AG09319 (cell line): ENCODE measurements around the gene MRPS27.
A peak's percentile ranks its signal among the peaks of the same experiment; 100 is the strongest.
"Not testable (repeated sequence)": the region's sequence is repeated elsewhere in the genome, so short reads cannot be mapped to it uniquely, and the experiment has no call there.

ENCODE experiments used
- DNase-seq: peaks from one replicate; pipeline ENCODE4 v3.0.0-alpha.2; 2010; ENCODE audit warnings: low read depth; ENCODE audit errors: extremely low read depth
- TF ChIP-seq, protein P1 (sequence below): IDR thresholded peaks from 2 replicates; pipeline ENCODE4 v1.5.1; 2011; ENCODE audit warnings: low read depth, mild to moderate bottlenecking, inconsistent platforms, low read length, moderate library complexity

Gene MRPS27

DNA sequence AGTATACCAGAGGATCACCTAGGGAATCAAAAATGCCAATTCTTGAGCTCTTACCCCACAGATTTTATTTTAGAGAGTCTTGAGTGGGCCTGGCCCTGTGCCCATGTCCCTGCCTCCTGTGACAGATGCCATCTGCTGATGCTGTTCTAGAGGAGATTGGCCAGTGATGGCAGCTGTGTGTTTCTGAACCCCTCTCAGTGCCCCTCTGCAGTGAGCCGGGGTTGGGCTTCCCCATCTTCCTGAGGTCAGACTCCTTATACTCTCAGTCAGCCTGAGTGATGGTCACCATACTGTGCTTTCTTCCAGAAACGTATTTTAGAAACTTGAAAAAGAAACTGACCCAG is 6.2 kb upstream of the MRPS27 start:
- TF ChIP-seq, protein P1, sequence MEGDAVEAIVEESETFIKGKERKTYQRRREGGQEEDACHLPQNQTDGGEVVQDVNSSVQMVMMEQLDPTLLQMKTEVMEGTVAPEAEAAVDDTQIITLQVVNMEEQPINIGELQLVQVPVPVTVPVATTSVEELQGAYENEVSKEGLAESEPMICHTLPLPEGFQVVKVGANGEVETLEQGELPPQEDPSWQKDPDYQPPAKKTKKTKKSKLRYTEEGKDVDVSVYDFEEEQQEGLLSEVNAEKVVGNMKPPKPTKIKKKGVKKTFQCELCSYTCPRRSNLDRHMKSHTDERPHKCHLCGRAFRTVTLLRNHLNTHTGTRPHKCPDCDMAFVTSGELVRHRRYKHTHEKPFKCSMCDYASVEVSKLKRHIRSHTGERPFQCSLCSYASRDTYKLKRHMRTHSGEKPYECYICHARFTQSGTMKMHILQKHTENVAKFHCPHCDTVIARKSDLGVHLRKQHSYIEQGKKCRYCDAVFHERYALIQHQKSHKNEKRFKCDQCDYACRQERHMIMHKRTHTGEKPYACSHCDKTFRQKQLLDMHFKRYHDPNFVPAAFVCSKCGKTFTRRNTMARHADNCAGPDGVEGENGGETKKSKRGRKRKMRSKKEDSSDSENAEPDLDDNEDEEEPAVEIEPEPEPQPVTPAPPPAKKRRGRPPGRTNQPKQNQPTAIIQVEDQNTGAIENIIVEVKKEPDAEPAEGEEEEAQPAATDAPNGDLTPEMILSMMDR, result no peak
- DNase-seq, result no peak

DNA sequence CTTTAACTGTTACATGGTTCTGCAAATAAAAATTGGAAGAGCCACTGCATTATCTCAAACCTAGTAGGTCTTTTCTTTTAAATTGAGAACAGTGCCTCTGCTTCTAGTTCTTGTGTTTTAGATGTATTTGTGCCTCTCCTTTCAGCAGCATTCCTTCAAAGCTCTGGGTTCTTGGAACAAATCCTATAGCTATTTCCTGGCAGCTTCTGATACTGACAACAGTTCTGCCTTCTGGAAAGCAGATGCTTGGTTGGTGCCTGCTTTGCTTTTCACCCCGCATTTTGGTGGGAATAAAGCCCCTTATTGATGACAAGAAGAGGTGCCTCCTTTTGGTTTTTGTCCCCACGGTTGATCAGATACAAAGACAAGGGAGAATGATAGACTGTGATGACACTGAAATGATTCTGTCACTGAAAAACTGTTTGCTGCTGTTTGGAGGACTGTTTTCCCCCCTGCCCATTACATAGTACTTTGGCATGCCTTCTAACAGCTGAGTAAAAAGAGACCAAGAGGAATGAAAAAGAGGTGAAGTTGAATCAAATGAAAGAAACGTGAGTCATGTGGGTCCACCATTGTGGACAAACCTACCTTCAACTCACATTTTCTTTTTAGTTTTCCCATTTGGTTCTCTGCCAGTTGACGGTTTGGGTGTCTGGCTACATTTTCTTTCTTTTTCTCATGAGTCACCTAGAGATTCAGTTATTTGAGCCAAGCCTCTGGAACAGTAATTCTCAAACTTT is 5.7 kb upstream of the MRPS27 start:
- peak; percentile 23 for DNase-seq
- TF ChIP-seq, protein P1, result no peak

DNA sequence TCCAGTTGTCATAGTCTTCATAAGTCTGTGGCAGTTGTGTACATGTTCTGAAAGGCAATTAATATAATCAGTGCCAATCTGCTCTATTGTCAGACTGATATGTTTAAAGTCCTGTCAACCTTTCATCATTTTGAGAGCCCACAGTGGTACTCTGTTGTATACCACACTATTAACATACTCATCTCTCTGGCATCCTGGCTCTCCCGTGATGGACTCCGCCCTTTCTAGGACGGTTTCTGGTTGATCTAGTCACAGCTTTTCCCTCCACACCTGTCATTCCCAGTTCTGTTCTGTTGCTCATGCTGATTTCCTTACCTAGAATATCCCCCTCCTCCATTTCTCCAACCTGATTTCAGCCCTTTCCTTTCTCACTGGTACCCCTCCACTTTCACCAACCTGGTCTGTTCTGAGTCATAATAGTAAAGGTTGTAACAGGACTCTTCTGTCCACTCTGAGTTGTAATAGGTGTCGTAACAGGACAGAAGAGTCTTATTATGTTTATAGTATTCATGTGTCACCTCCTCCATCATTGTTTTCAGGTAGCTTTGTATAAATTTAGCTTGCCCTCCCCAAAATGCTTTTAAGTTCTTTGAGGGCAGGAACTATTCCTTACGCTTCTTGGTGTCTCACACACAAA is 4.3 kb upstream of the MRPS27 start:
- TF ChIP-seq, protein P1, result no peak
- no peak for DNase-seq

DNA sequence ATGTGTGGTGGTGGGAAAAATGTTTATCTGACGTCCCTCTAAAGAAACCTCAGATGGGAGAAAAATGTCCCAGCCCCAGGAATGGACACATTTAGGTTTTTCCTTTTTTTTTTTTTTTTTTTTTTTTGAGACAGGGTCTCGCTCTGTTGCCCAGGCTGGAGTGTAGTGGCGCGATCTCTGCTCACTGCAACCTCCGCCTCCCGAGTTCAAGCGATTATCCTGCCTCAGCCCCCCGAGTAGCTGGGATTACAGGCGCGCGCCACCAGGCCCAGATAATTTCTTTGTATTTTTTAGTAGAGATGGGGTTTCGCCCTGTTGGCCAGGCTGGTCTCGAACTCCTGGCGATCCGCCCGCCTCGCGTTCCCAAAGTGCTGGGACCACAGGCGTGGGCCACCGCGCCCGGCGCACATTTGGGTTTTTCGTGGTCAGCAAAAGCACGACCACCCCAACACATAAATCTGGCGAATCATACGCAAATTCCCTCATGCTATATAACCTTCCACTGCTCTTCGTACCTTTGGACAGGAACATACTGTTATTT is 535 bp downstream of the MRPS27 start:
- not testable (repeated sequence) for DNase-seq

DNA sequence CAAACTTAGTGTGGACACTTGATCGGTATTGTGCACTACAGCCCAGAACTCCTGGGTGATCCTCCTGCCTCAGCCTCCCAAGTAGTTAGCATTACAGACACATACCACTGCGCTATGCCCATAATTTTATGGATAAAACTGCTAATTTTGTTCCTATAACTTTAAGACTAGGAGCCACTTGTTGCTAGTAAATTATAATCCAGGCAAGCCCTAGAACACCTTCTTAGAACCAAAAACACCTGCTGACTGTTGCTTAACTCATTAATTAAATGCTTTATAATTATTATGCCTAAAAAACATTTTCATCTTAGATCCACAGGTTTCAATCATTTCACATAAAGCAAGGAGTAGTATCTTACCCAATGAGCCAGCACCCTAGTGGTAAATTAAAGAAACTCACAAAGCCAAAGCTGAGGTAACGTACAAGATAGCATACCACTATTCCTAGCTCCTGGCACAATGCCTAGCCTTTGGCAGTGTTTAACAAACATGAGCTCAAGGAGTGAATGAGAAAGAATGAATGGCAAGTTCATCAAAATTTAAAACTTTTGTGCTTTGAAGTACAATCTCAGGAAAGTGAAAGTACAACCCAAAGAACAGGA is 5.4 kb downstream of the MRPS27 start:
- no peak for DNase-seq
- TF ChIP-seq, protein P1, result peak; percentile 3; the same call in 1 of the 2 replicates

DNA sequence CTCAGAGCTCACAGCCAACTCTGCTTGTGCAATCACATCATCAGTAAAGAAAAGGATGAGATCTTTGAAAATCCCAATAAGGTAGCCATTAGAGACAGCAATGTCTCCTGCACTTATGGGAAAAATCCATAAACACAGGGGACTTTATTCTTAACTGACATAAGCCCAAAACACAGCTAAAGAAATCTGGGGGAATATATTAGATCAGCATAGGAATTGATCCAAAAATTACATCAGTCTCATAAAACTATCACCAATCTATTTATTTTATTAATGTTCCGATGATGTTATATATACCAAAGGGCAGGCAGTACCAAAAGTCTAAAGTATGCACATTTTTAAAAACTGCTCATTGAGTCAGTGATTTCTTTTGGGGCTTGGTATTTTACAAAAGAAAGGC is 6.9 kb downstream of the MRPS27 start:
- TF ChIP-seq, protein P1, result no peak
- no peak for DNase-seq

DNA sequence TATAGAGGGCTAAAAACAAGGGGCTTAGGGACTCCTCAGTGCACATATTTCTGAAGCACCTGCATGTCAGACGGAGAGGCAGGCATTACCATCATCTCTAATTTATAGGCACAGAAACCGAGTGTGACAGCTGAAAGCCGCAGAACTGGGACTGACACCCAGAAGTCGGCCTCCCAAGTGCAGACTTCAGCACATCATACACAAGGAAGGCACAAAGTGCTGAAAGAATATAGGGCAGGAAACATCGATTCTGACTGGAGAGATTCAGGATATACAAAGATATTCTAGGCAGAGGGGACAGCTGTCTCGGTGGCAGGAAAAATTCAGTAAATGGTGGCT is 11.2 kb downstream of the MRPS27 start:
- TF ChIP-seq, protein P1, result no peak
- no peak for DNase-seq
